Stimulated activated CD8-positive, alpha-beta memory T cell treated with anti-CD3 and anti-CD28 coated beads, Interleukin-12 subunit alpha, Interleukin-12 subunit beta, amount 100 ng/mL, for 4 hours (primary cell): ENCODE measurements around the gene MITD1.
"Not testable (repeated sequence)": the region's sequence is repeated elsewhere in the genome, so short reads cannot be mapped to it uniquely, and the experiment has no call there.

Experiments used
- DNase-seq: peaks from one replicate; pipeline ENCODE4 v3.0.0-alpha.2; 2020; ENCODE audit warnings: low read depth

The MITD1 gene

GRCh38 chr2:99154643-99155536 lies 26.0 kb downstream of the MITD1 start, which contains the start of the genes LIPT1 and TSGA10:
Gene LIPT1 (plus strand): TSS chr2:99154967. CDS start chr2:99161958, 6,991 bp downstream.
Gene TSGA10 (minus strand): TSS chr2:99154942. CDS start chr2:99109439, 45,503 bp downstream.
- DNase-seq: peak; percentile 89

- no peak for DNase-seq
Observed at GRCh38 chr2:99153921-99154604, 26.8 kb downstream of the MITD1 start.

DNA sequence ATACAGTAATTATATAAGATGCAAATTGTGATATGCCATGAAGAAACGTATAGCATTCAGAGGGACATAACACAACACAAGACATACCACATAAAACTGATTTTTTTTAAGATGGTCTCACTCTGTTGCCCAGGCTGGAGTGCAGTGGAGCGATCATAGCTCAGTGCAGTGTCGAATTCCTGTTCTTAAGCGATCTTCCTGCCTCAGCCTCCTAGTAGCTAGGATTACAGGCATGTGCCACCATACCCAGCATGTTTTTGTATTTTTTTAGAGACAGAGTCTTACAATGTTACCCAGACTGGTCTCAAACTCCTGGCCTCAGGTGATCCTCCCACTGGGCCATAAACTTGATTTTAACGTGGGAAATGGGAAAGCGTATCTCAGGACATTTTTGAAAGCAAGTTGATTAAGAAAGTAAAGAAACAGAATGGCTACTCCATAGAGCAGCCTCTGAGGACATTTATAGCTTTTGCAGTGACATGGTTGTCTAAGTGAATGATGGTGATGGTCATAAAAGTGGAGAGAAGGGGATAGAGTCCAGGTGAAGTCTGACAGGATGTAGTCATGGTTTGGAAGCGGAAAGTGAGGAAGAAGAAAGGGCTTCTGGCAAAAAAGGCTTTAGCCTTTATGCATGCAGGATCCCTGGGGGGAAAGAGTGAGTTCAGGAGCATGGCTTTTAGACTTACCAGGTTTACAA lies 28.5 kb downstream of the MITD1 start:
- DNase-seq: no peak

- DNase-seq: no peak
Observed at GRCh38 chr2:99150706-99151105, 30.2 kb downstream of the MITD1 start.

- peak; percentile 97 for DNase-seq
Observed at GRCh38 chr2:99141110-99142108, 39.4 kb downstream of the MITD1 start, which contains the start of gene C2orf15. Gene C2orf15 (plus strand): TSS chr2:99141707. CDS start chr2:99150559, 8,852 bp downstream.

- no peak for DNase-seq
Observed at GRCh38 chr2:99140860-99141109, 40.1 kb downstream of the MITD1 start.

- DNase-seq: no peak
Observed at GRCh38 chr2:99140056-99140859, 40.6 kb downstream of the MITD1 start.

DNA sequence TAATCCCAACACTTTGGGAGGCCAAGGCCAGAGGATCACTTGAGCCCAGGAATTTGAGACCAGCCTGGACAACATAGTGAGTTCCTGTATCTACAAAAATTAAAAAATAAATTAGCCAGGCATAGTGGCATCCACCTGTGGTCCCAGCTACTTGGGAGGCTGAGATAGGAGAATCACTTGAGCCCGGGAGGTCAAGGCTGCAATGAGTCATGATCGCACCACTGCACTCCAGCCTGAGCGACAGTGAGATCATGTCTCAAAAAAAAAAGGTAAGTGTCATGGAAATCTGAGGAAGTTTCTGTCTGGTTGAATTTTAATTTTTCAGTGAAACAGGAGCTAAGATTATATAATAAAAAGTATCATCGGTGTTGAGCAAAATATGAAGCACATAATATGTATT lies 41.9 kb downstream of the MITD1 start:
- DNase-seq: no peak

GRCh38 chr2:99135044-99135556 lies 45.8 kb downstream of the MITD1 start:
- DNase-seq: not testable (repeated sequence)

- no peak for DNase-seq
Observed at GRCh38 chr2:99127981-99128380, 52.9 kb downstream of the MITD1 start.
